PFSK-1 (cell line): Measurements from ENCODE around the gene PFDN1.

Experiments used
- FOXP2 ChIP-seq: optimal IDR thresholded peaks from 2 replicates; pipeline ENCODE3; 2011; ENCODE audit warnings: borderline replicate concordance, control low read depth, inconsistent platforms; ENCODE audit not compliant: insufficient read depth; ENCODE audit errors: extremely low read length, extremely low read depth
- POLR2AphosphoS5 ChIP-seq: IDR thresholded peaks from 2 replicates; pipeline ENCODE4 v1.6.1; 2012; ENCODE audit warnings: low read depth, mild to moderate bottlenecking, control low read depth, low read length, moderate library complexity
- REST ChIP-seq, 2 experiments: IDR thresholded peaks; 2 replicates each; pipeline versions ENCODE4 v1.6.1 to v1.8.0; 2011 to 2012; ENCODE audit warnings: low read depth in 2 of 2, low read length in 2 of 2, control low read depth in 1 of 2, inconsistent platforms in 1 of 2, mild to moderate bottlenecking in 1 of 2, moderate library complexity in 1 of 2; ENCODE audit not compliant: insufficient read depth in 1 of 2
- SIN3A ChIP-seq: IDR thresholded peaks from 2 replicates; pipeline ENCODE4 v1.6.1; 2012; ENCODE audit warnings: mild to moderate bottlenecking, low read length, moderate library complexity, borderline replicate concordance; ENCODE audit not compliant: insufficient read depth
- TAF1 ChIP-seq: IDR thresholded peaks from 2 replicates; pipeline ENCODE4 v1.6.1; 2012; ENCODE audit warnings: low read length, control low read depth, borderline replicate concordance; ENCODE audit not compliant: insufficient read depth

The PFDN1 gene

GRCh38 chr5:140228364-140228837 is 74.5 kb downstream of the PFDN1 start:
- TF ChIP-seq FOXP2 (no peak), SIN3A (no peak), REST (IDR thresholded peaks at IDR 0.05; ENCODE audit: insufficient read depth in 1 of 2, low read depth in 2 of 2, low read length in 2 of 2) (no peak), TAF1 (no peak), POLR2AphosphoS5 (no peak)

DNA sequence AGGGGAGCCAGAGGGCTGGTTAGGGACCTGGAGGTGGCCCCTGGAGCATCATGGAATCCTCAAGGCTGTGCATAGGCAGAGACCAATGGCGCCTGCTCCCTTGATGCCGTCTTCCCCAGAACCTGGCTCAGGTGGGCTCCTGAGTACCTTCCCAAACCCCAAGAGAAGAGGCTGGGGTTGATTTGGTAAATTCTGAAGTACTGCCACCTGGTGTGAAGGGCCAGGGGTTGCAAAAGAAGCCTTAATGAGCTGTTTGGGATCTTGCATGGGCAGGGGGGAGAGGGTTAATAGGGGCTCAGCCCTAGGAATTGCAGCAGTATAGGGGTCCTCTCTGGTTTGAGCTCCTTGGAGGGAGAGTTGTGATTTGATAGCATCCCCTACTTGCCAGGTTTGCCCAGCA is 75.9 kb downstream of the PFDN1 start:
- TF ChIP-seq FOXP2 (no peak), POLR2AphosphoS5 (no peak), SIN3A (no peak), REST (IDR thresholded peaks at IDR 0.05; ENCODE audit: insufficient read depth in 1 of 2, low read depth in 2 of 2, low read length in 2 of 2) (no peak), TAF1 (no peak)

DNA sequence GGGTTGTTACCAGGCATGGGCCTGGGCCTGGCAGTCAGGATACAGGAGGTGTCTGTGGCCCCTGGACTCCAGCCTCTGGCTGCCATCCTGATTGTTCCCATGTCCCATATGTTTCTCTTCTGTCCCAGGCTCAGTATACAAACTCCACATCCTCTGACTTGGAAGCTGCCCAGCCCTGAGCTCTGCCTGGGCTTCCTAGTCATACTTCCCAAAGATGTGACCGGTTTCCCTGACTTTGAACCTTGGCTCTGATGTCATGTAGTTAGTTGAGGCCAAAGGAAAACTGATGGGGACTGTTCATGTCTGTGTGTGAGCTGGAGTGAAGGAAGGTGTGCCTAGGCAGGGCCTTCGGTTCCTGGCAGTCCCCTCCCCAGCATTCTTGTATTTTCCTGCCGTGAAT is 77.5 kb downstream of the PFDN1 start:
- TF ChIP-seq REST (IDR thresholded peaks at IDR 0.05; ENCODE audit: insufficient read depth in 1 of 2, low read depth in 2 of 2, low read length in 2 of 2) (no peak), POLR2AphosphoS5 (no peak), SIN3A (no peak), TAF1 (no peak), FOXP2 (no peak)

- TF ChIP-seq SIN3A = no peak
- no peak for TF ChIP-seq FOXP2
- TF ChIP-seq REST (IDR thresholded peaks at IDR 0.05; ENCODE audit: insufficient read depth in 1 of 2, low read depth in 2 of 2, low read length in 2 of 2) = no peak
- no peak for TF ChIP-seq TAF1
- no peak for TF ChIP-seq POLR2AphosphoS5
Observed at GRCh38 chr5:140224658-140225057, 78.2 kb downstream of the PFDN1 start.

DNA sequence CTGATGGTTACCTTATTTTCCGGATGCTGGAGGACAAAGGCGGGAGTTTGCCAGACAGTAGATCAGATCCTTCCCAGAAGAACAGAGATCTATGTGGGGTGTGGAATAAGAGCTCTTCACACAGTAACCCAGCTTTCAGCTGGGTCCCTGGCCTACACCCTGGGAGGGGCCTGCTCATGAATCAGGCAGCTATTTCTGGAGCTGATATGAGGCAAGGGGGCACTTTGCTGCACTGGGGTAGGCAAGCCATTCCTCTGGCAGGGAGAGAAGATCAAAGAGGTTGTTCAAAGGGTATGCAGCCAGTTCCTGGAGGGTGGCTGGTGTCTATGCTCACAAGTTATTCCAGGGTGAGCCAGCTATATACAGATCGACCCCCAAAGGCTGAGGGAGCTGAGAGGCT is 79.3 kb downstream of the PFDN1 start:
- TF ChIP-seq SIN3A (no peak), REST (IDR thresholded peaks at IDR 0.05; ENCODE audit: insufficient read depth in 1 of 2, low read depth in 2 of 2, low read length in 2 of 2) (no peak), POLR2AphosphoS5 (no peak)
